GM18873 (cell line): ENCODE data around the gene SFTPB.

Source experiments
- ATAC-seq: cut with Tn5 transposase; IDR thresholded peaks from one replicate; pipeline ENCODE4 v1.9.1; 2021; ENCODE audit warnings: mild to moderate bottlenecking, moderate library complexity, moderate number of reproducible peaks; ENCODE audit not compliant: unreplicated experiment, low FRiP score

The SFTPB gene

DNA sequence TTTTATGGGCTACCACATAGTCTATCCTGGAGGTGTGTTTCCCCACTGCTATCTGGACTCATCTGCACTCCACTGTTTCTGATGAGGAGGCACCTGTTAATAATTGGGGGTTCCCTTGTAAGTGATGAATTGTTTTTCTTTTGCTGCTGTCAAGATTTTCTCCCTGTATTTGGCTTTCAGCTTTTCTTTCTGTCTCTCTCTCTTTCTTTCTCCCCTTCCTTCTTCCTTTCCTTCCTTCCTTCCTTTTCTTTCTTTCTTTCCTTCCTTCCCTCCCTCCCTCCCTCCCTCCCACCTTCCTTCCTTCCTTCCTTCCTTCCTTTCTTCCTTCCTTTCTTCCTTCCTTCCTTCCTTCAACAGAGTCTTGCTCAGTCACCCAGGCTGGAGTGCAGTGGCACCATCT lies 35.3 kb upstream of the SFTPB start:
- ATAC-seq, result no peak

DNA sequence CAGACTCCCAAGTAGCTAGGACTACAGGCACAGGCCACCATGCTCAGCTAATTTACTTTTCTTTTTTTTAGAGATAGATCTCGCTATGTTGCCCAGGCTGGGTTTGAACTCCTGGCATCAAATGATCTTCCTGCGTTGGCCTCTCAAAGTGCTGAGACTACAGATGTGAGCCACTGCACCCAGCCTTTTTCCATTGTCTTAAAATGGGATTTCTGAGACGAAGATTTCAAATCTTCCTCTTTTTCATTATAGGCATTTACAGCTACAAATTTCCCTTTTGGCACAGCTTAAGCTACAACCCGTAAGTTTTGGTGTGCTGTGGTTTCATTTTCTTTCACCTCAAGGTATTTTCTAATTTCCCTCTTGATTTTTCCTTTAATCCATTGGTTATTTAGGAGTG lies 34.8 kb upstream of the SFTPB start:
- no peak for ATAC-seq

DNA sequence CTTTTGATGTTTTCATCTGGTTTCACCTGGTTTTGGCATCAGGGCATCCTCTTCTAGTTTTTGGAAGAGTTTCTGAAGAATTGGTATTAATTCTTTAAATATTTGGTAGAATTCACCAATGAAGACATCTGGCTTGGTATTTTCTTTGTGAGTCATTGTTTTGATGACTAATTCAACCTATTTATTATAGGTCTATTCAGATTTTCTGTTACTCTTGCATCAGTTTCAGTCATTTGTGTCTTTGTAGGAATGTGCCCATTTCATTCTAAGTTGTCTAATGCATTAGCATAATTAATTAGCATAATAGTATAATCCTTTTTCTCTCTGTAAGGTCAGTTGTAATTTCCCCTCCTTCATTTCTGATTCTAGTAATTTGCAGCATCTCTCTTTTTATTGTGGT lies 34.2 kb upstream of the SFTPB start:
- no peak for ATAC-seq

DNA sequence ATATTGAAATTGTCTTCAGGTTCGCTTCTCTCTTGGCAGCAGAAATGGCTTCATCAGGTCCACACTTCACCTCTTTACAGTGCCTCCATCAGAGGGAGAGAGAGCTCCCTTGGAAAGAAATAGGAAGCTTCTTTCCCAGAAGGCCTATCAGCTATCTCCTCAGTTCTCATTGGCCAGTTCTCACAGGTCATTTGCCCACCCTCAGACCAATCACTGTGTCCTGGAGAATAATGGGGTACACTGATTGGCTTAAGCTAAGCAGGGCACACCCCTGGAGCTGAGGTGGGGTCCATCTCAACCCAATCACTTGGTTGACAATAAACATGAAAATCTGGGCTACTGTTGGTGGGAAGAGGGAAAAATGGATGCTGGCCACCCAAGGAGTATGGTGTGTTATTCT lies 31.3 kb upstream of the SFTPB start:
- ATAC-seq, result no peak

DNA sequence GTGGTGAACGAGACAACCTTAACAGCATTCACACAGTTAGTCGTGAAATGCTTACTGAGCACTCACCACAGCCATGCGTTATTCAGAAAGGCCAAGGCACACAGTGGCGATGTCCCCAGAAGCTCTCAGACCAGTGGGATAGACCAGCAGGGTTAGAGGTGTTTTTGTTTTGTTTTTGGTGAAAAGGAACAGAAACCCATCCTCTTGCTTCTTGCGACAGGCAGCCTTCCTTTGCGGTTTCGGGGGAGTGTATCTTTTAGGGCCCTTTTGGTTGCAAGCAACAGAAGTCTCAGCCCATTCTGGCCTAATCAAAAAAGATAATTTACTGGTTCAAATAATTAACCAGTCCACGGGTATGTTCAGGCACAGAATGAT lies 30.9 kb upstream of the SFTPB start:
- no peak for ATAC-seq

DNA sequence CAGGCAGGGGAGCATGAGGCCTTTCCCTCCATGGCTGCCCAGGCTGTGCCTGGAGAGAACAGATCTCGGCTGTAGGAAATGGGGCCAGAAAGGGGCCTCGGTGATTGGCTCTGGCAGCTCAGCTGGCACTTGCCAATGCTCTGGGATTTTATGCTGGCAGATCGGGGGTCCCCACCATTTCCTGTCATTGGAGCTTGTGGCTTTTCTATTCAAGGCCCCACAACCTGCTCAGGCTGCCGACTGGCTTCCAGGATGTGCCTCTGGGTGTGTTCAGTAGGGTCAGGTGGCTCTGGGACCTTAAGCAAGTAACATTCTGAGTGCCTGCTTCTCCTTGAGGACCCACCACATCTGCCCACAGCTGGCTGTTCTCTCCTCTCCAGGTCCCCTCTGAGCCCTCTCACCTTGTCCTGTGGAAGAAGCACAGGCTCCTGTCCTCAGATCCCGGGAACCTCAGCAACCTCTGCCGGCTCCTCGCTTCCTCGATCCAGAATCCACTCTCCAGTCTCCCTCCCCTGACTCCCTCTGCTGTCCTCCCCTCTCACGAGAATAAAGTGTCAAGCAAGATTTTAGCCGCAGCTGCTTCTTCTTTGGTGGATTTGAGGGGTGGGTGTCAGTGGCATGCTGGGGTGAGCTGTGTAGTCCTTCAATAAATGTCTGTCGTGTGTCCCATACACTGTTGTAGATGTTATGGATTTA lies 30.3 kb upstream of the SFTPB start:
- no peak for ATAC-seq

DNA sequence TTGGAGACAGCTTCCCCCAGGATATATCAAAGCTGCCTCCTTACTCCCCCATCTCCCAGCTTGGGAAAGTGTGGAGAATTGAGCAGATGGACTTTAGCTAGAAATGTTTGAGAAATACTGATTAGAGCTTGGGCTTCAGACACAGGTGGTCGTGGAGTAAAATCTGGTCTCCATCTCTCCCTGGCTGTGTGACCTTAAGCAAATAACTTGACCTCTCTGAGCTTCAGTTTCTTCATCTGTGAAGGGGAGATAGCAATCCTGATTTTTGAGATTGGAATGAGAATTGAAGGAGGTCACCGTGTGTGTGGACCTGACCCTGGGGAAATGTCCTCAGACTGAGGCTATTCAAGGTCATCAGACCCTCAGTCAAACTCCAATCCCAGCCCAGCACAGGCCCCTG lies 29.7 kb upstream of the SFTPB start:
- no peak for ATAC-seq

DNA sequence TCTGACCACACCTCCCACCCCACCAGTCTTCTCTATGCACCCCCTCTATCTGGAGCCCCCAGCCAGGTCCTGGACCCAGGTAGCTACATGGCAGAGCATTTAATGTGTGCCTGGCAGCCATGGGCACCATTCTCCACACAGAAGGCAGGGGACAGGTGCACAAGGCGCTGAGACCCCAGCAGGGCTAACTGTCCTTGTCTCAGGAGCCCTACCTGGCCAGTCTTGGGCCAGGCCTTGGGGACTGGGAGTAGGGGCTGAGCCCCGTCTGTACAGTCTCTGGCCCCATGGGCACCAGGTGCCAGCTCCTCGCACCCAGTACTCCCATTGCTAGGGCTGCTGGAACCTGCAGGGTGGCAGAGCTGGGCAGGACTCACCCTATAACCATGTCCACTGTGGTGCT lies 29.1 kb upstream of the SFTPB start:
- no peak for ATAC-seq

DNA sequence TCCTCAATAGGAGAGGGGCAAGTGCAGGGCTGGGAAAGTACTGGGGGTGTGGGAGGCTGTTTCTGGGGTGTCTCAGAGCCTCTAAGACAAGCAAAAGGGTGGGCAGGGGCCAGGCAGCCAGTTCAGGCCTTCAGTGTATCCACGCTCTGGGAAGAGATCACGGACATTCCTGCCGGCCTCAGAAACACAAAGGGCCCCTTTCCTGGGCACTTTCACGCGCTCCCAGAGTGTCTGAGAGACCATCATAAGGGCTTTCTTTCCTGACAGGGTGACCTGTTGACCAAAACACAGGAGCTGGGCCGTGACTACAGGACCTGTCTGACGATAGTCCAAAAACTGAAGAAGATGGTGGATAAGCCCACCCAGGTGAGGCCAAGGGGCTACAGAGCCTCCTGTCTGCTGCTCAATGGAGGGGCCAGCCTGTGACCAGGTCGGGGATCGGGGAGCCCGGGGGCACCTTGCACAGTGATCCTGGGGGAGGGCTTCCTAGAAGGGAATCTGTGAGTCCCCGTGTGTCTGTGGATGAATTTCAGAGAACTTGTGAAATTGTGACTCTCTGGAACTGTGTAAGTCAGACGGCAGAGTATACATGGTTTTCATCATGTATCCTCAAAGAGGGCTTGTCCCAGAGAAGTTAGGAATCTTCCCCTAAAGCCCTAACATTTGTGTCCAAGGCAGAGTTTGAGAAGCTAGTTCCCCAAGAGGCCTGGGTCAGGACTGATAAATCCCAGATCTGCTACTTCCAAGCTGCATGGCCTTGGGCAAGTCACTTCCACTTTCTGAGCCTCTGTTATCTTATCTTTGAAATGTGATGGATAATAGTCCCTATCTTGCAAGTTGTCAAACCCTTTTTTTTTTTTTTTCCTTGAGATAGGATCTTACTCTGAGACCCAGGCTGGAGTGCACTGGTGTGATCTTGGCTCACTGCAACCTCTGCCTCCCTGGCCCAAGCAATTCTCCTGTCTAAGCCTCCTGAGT lies 28.0 kb upstream of the SFTPB start:
- ATAC-seq, result no peak

DNA sequence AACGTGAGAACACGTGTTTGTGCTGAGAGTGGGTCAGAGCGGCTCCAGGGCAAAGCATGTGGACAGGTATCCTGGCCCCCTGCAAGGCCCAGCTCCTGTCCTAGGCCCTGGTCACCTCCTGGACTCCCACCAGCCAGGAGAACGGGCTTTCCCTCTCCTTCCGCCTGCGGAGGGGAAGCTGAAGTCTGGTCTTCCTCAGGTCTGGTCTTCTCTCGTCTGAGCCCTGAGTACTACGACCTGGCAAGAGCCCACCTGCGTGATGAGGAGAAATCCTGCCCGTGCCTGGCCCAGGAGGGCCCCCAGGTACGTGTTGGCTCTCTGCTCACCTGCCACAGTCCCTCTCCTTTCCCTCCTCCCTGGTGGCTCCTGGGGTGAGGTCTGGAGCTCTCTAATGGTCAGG lies 27.1 kb upstream of the SFTPB start:
- ATAC-seq, result no peak

DNA sequence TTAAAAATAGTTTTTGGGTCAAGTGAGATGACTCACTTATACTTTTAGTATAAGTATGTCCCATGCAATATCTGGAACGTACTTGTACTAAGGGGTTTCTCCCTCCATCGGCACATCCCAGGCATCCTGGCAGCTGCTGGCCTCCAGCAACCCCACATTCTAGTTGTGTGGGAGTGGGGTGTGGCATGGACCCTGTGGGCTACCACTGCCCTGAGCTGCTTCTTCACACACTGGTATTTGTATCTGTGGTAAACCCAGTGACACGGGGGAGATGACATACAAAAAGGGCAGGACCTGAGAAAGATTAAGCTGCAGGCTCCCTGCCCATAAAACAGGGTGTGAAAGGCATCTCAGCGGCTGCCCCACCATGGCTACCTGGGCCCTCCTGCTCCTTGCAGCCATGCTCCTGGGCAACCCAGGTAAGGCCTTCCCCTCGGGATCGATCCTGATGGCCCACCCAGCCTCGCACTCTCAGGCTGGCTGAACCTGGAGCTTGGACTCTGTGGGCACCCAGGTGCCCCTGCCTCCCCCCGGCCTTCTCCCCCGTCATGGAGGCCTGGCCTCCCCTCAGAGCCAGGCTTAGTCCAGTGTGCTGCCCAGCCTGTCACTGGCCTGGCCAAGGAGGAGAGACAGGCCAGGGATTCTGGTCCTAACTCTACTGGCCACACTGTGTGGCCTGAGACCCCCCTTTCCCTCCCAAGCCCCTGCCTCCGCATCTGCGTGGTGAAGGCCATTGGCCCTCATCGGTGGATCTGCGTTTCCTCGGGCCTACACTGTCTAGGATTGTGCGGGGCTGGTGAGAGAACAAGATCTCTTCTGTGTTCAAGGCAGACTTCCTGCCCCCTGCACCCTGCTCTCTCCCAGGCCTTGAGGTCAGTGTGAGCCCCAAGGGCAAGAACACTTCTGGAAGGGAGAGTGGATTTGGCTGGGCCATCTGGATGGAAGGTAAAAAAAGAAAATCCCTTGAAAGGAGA lies 26.3 kb upstream of the SFTPB start, which contains the start of gene GNLY:
Gene GNLY (plus strand): TSS at position 307 of the 974 bp plus-strand sequence. CDS start 61 bp downstream, at position 368.
- ATAC-seq, result no peak

DNA sequence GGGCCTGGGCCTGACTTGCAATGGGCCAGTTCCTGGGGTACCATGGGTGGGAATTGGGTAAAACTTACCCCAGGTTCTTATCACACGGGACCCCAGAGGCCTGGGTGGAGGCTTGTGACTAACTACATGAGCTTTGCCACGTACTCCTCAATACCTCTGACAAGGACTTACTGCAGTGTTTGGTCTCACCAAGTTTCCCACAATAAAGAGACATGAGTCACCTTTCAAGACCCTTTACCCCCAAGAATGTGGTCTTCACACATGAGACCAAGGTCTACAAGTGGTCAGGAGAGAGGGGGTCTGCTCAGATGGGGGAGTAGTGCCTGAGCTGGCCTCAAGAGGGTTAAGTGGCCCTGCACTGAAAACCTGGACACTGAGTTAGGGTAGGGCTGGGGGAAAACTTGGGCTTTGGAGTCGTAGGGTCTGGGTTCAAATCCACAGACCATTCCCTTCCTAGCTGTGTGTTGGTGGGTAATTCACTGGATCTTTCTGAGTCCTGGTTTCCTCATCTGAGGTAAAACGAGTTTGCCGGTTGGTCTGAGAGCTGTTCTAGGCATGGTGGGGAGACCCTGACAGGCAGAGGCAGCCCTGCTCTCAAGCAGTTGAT lies 24.1 kb upstream of the SFTPB start:
- no peak for ATAC-seq

DNA sequence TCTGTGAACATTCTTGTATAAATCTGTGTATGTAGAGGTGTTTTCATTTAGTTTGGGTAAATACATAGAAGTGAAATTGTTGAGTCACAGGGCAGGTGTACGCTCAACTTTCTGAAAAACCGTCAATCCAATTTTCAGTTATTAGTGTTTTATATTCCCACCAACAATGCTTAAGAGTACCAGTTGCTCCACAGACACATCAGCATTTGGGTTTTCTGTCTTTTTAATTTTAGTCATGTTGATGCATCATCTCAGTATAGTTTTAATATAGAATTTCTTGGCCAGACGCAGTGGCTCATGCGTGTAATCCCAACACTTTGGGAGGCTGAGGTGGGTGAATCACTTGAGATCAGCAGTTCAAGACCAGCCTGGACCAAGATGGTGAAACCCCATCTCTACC lies 22.9 kb upstream of the SFTPB start:
- ATAC-seq, result no peak

DNA sequence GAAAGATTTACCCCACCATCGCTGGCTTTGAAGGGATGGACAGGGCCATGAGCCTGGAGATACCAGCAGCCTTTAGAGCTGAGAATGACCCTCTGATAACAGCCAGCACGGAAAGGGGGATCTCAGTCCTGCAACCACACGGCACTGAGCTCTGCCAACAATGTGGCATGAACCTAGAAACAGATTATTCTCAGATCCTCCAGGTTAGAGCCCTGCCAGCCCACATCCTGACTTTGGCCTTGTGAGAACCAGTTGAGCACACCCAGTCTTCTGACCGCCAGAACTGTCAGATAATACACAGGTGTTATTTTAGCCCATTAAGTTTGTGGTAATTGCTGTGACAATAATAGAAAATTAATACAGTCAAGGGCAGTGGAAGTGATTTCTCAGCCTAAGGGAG lies 16.8 kb upstream of the SFTPB start:
- no peak for ATAC-seq

DNA sequence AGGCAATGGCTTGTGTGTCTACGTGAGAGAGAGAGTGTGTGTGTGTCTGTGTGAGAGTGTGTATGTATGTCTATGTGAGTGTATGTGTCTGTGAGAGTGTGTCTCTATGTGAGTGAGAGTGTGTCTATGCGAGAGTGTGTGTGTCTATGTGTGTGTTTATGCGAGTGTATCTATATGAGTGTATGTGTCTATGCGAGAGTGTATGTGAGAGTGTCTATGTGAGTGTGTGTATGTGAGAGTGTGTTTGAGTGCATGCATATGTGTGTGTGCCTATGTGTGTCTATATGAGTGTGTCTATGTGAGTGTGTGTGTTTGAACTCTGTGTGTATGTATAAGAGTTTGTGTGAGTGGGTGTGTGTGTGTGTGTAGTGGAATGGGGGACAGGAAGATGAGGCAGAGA lies 16.4 kb upstream of the SFTPB start:
- ATAC-seq, result no peak

DNA sequence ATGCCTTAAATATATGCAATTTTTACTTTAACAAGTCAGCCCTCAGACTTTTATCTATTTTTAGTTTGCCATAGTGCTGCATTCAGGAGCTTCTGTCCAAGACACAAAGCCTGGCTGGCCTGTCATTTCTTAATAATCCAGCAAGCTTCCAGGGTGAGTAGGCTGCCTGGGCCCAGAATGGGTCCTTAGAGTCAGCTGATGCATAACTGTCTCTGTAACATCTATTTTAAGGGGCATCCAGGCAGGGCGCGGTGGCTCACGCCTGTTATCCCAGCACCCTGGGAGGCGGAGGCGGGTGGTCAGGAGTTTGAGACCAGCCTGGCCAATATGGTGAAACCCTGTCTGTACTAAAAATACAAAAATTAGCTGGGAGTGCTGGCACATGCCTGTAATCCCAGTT lies 14.4 kb upstream of the SFTPB start:
- ATAC-seq, result no peak

DNA sequence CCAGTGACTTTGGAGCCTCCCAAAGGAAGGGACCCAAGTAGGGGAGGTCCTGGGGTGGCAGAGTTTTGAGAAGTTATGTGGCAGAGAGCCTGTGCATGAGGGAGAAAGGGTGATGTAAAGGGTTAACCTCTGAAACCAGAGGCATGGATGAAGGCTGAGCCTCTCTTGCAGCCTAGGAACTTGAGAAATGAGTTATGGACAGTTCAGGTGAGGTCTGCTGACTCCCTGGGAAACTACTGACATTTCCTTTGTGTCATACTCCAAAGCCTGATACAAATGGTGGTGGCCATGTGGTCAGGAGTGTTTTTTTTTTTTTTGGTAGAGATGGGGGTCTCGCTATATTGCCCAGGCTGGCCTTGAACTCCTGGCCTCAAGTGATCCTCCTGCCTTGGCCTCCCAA lies 13.8 kb upstream of the SFTPB start:
- no peak for ATAC-seq

DNA sequence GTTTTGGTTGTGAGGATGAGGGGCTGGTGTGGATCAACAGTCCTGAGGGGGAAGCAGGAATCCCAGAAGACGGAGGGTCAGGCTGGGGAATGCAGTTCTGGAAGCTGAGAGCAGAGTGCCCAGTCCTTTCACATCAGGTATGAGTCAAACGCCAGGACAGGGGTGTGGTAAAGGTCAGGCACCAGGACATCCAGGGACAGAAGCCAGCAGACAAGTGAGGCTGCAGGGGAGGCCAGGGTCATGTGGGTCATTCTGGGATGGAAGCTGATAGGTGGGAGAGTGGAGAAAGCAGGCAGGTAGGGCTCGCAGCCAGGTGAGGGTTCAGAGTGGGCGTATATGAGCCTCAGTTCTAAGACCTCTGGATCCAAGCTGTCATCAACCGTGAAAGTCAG lies 13.4 kb upstream of the SFTPB start:
- no peak for ATAC-seq

DNA sequence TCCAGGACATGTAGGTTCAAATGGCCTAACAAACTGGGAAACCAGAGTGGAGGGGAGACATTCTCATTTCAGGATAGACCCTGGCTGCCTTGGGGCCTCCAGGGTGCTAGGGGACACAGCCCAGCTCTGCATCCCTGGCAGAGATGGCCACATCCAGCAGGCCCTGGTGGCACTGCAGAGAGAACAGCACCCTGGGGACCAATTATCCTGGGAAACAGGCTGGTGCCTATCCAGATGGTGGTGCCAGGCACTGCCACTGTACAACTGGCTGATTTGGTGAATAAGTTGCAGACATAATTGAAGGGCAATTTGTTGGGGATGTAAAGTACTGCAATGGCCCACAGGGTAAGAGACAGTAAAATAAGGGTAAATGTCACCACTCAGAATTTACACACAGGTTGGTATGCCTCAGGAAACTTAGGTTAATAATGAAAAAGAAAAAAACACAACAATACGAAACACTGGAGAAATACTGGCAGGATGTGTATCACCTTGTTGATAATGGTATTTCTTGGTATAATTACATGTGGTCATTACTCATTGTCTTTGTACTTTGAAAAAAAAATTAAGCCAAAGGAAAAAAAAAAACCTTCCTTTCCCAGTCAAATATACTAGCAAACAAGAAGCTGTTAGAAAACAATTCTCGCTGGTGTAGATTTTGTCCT lies 12.8 kb upstream of the SFTPB start:
- ATAC-seq, result no peak
